ENCODE data around the gene NMBR. TPM values are rescaled to one million over a fixed set of nuclear protein-coding genes. Genes with fewer than 3 reads are reported as not detected.
"Not testable (repeated sequence)": the region's sequence is repeated elsewhere in the genome, so short reads cannot be mapped to it uniquely, and the experiment has no call there.

Gene NMBR
- total RNA-seq, 1 experiment from 2014 or later: not detected

DNA sequence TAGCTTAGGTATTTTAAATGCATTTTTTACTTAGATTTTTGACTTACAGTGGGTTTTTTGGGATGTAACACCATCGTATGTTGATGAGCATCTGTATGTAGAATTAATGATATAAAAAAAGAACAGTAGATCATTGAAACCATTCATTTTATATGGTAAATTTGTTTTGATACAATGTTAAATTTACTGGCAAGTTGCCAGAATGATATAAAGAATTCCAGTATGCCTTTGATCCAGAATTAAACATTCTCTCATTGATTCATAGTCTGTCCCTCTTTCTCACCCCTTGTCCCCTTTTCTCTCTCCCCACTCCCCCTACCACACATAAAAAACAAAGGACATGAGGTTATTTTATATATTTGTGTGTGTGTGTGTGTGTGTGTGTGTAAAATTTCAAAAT, 45.4 kb upstream of the NMBR start:
- no peaks in the 10 kb centered on the region for H3K9me3 ChIP-seq (ENCODE audit: low read depth, low read length, poor library complexity, severe bottlenecking)
- H3K27me3 ChIP-seq (replicated peaks; ENCODE audit: insufficient read depth, low read depth, low read length, poor library complexity): no peaks in the 10 kb centered on the region
- TF ChIP-seq, protein P1, sequence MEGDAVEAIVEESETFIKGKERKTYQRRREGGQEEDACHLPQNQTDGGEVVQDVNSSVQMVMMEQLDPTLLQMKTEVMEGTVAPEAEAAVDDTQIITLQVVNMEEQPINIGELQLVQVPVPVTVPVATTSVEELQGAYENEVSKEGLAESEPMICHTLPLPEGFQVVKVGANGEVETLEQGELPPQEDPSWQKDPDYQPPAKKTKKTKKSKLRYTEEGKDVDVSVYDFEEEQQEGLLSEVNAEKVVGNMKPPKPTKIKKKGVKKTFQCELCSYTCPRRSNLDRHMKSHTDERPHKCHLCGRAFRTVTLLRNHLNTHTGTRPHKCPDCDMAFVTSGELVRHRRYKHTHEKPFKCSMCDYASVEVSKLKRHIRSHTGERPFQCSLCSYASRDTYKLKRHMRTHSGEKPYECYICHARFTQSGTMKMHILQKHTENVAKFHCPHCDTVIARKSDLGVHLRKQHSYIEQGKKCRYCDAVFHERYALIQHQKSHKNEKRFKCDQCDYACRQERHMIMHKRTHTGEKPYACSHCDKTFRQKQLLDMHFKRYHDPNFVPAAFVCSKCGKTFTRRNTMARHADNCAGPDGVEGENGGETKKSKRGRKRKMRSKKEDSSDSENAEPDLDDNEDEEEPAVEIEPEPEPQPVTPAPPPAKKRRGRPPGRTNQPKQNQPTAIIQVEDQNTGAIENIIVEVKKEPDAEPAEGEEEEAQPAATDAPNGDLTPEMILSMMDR (conservative IDR thresholded peaks at IDR 0.05; ENCODE audit: low read depth, low read length): no peak
- TF ChIP-seq EZH2 (IDR thresholded peaks at IDR 0.05; ENCODE audit: borderline replicate concordance, low read depth, low read length, poor library complexity, severe bottlenecking): no peak
- no peak overlapping the region for H3K27ac ChIP-seq (ENCODE audit: low read depth, low read length, poor library complexity, severe bottlenecking)
- CTCF ChIA-PET: no interaction called here
- POLR2A ChIA-PET (ENCODE audit: low non-redundant PET): no interaction called here
- no peak for DNase-seq (ENCODE audit: low spot score)
- intact Hi-C loops (cut with micrococcal nuclease; ENCODE audit: unreplicated experiment): no loop called here
- peaks cover 3% of the 10 kb centered on the region for H3K4me1 ChIP-seq (ENCODE audit: insufficient read depth, low read length, poor library complexity, severe bottlenecking)
- BruUV-seq (replicated peaks): no TSS peak
- H3K36me3 ChIP-seq (ENCODE audit: insufficient read depth, low read length, poor library complexity, severe bottlenecking): no peaks in the 10 kb centered on the region
- H3K4me3 ChIP-seq (ENCODE audit: low read depth, low read length, poor library complexity, severe bottlenecking): no peak overlapping the region

DNA sequence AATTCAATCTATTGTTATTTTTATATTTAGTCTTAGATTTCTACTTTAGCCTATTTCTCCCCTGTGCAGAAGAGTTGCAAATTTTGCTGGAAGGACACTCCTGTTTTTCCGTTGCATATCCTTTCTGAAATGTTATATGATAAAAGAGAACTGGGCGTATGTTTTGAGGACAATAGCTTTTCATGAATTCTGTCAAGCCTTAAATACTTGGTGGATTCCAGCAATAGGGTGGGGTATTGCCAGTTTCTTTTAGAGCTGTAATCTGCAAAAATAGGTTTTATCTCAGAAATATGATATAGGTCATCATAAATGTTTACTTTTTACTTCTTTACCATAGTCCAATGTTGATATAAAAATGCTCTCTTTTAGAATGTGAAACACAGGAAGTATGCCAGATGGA, 42.1 kb upstream of the NMBR start:
- no peaks in the 10 kb centered on the region for H3K27me3 ChIP-seq (replicated peaks; ENCODE audit: insufficient read depth, low read depth, low read length, poor library complexity)
- no peaks in the 10 kb centered on the region for H3K36me3 ChIP-seq (ENCODE audit: insufficient read depth, low read length, poor library complexity, severe bottlenecking)
- POLR2A ChIA-PET (ENCODE audit: low non-redundant PET): no interaction called here
- no peak for DNase-seq (ENCODE audit: low spot score)
- intact Hi-C loops (cut with micrococcal nuclease; ENCODE audit: unreplicated experiment): no loop called here
- no TSS peak for BruUV-seq (replicated peaks)
- H3K27ac ChIP-seq (ENCODE audit: low read depth, low read length, poor library complexity, severe bottlenecking): no peak overlapping the region
- TF ChIP-seq, protein P1 (conservative IDR thresholded peaks at IDR 0.05; ENCODE audit: low read depth, low read length): no peak
- no peak for TF ChIP-seq EZH2 (IDR thresholded peaks at IDR 0.05; ENCODE audit: borderline replicate concordance, low read depth, low read length, poor library complexity, severe bottlenecking)
- H3K4me3 ChIP-seq (ENCODE audit: low read depth, low read length, poor library complexity, severe bottlenecking): no peak overlapping the region
- CTCF ChIA-PET: no interaction called here
- H3K9me3 ChIP-seq (ENCODE audit: low read depth, low read length, poor library complexity, severe bottlenecking): no peaks in the 10 kb centered on the region
- H3K4me1 ChIP-seq (ENCODE audit: insufficient read depth, low read length, poor library complexity, severe bottlenecking): peaks cover 14% of the 10 kb centered on the region

DNA sequence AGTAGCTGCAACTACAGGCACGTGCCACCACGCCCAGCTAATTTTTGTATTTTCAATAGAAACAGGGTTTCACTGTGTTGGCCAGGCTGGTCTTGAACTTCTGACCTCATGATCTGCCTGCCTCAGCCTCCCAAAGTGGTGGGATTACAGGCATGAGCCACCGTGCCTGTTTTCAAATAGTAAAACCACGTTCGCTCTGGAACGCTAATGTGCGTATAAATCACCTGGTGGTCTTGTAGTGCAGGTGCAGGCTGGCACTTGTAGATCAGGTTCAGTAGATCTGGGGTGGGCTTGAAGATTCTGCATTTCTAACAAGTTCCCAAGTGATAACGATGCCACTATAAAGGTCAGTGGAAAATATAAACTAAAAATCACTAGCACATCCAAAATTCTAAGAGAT, 41.4 kb upstream of the NMBR start:
- H3K27ac ChIP-seq (ENCODE audit: low read depth, low read length, poor library complexity, severe bottlenecking); DNase-seq (ENCODE audit: low spot score); H3K9me3 ChIP-seq (ENCODE audit: low read depth, low read length, poor library complexity, severe bottlenecking); BruUV-seq (replicated peaks); H3K4me3 ChIP-seq (ENCODE audit: low read depth, low read length, poor library complexity, severe bottlenecking); H3K36me3 ChIP-seq (ENCODE audit: insufficient read depth, low read length, poor library complexity, severe bottlenecking); POLR2A ChIA-PET (ENCODE audit: low non-redundant PET); H3K27me3 ChIP-seq (replicated peaks; ENCODE audit: insufficient read depth, low read depth, low read length, poor library complexity); intact Hi-C loops (cut with micrococcal nuclease; ENCODE audit: unreplicated experiment): not testable (repeated sequence)
- CTCF ChIA-PET: interaction anchor here (0.6 to 0.7 kb wide), 2 partner anchors 19 to 68 kb away, joined by 3 to 20 read pairs; no protein-coding TSS in a partner anchor
- TF ChIP-seq, protein P1 (conservative IDR thresholded peaks at IDR 0.05; ENCODE audit: low read depth, low read length): 0 out of 2 replicates have a peak, but pooled peaks have one; percentile 21
- peaks cover 14% of the 10 kb centered on the region for H3K4me1 ChIP-seq (ENCODE audit: insufficient read depth, low read length, poor library complexity, severe bottlenecking)
